ENCODE results near the gene OPRD1.

OPRD1 gene

GRCh38 chr1:28886731-28887418 is 74.9 kb downstream of the OPRD1 start:
- DNase-seq = peak; percentile 78

GRCh38 chr1:28887419-28887834 is 75.5 kb downstream of the OPRD1 start:
- no peak for DNase-seq

GRCh38 chr1:28887835-28888682 is 76.1 kb downstream of the OPRD1 start:
- no peak for DNase-seq

GRCh38 chr1:28888915-28889314 is 76.9 kb downstream of the OPRD1 start:
- no peak for DNase-seq

- DNase-seq = no peak
These were observed 77.4 kb downstream of the OPRD1 start for GRCh38 chr1:28889357-28889756.

GRCh38 chr1:28890435-28890834 is 78.5 kb downstream of the OPRD1 start:
- no peak for DNase-seq

- DNase-seq = no peak
These were observed 78.9 kb downstream of the OPRD1 start for GRCh38 chr1:28890836-28891235.

- no peak for DNase-seq
These were observed 79.3 kb downstream of the OPRD1 start for GRCh38 chr1:28891256-28891655.

GRCh38 chr1:28893403-28894102 is 81.6 kb downstream of the OPRD1 start:
- peak; percentile 76 for DNase-seq

GRCh38 chr1:28894785-28895184 is 82.8 kb downstream of the OPRD1 start:
- DNase-seq = no peak

GRCh38 chr1:28895896-28896608 is 84.1 kb downstream of the OPRD1 start:
- no peak for DNase-seq

- DNase-seq = no peak
These were observed 84.6 kb downstream of the OPRD1 start for GRCh38 chr1:28896609-28896986.

GRCh38 chr1:28897789-28898188 is 85.8 kb downstream of the OPRD1 start:
- no peak for DNase-seq

- no peak for DNase-seq
These were observed 86.5 kb downstream of the OPRD1 start for GRCh38 chr1:28898405-28898881.

- no peak for DNase-seq
These were observed 87.3 kb downstream of the OPRD1 start for GRCh38 chr1:28899267-28899666.

GRCh38 chr1:28900562-28900961 is 88.6 kb downstream of the OPRD1 start:
- DNase-seq = no peak

GRCh38 chr1:28902738-28903137 is 90.8 kb downstream of the OPRD1 start:
- DNase-seq = no peak

- no peak for DNase-seq
These were observed 94.1 kb downstream of the OPRD1 start for GRCh38 chr1:28905921-28906666.

GRCh38 chr1:28909198-28909597 is 97.2 kb downstream of the OPRD1 start:
- DNase-seq = no peak

- no peak for DNase-seq
These were observed 98.6 kb downstream of the OPRD1 start for GRCh38 chr1:28910379-28911115.

- no peak for DNase-seq
These were observed 101.8 kb downstream of the OPRD1 start for GRCh38 chr1:28913786-28914227.

Measured in EL (cell line).